ENCODE results near the gene SBK1. TPM values are rescaled to one million over a fixed set of nuclear protein-coding genes. Genes with fewer than 3 reads are reported as not detected.

Gene SBK1
- total RNA-seq, 1 experiment from 2014 or later = not detected

GRCh38 chr16:28304214-28304613 is 11.9 kb downstream of the SBK1 start:
- no peak for DNase-seq (ENCODE audit: low read depth in 1 of 2, low spot score in 2 of 2)
- Histone ChIP-seq H3K9me3 (replicated peaks) (no peaks in the 10 kb centered on the region; the same call in 1 of the 2 replicates), H3K27me3 (replicated peaks) (peaks cover 4% of the 10 kb centered on the region; the same call in 1 of the 2 replicates), H3K4me3 (no peak overlapping the region), H3K36me3 (no peaks in the 10 kb centered on the region), H3K27ac (no peak overlapping the region), H3K4me1 (replicated peaks) (no peaks in the 10 kb centered on the region)

- Histone ChIP-seq H3K27ac (no peak overlapping the region), H3K27me3 (replicated peaks) (peaks cover 8% of the 10 kb centered on the region; the same call in 1 of the 2 replicates), H3K9me3 (replicated peaks) (no peaks in the 10 kb centered on the region; the same call in 1 of the 2 replicates), H3K36me3 (no peaks in the 10 kb centered on the region), H3K4me3 (no peak overlapping the region), H3K4me1 (replicated peaks) (no peaks in the 10 kb centered on the region)
- DNase-seq (ENCODE audit: low read depth in 1 of 2, low spot score in 2 of 2) = no peak
Measured at GRCh38 chr16:28307936-28308335, 15.6 kb downstream of the SBK1 start.

DNA sequence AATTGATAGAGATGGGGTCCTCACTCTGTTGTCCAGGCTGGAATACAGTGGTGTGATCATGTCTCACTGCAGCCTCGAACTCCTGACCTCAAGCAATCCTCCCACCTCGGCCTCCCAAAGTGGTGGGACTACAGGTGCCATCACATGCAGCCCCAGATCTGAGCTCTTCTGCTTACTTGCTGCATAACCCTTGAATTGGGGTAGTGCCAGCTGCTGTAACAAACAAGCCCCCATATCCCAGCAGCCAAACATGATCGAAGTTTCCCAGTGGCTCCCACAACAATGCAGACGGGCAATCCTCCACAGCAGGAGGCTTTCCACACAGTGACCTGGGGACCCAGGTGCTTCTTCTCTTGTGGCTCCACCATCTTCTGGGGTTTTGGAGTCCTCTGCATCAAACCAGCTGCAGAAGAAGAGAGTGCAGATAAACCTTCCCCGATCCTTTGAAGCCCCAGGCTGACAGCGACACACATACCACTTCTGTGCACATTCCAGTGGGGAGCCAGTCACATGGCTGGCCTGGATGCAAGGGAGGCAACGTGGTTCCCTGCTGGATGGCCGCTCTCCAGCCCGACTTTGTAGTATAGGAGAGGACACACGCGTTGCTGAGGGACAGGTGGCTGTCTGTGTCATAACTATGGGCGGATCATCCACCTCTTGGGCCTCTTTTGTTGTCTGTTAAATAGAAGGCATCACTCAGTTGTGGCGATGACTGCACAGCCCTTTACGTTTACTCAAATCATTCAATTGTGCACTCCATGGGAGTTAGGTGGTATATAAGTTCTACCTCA is 16.7 kb downstream of the SBK1 start:
- Histone ChIP-seq H3K4me3 (no peak overlapping the region), H3K4me1 (replicated peaks) (no peaks in the 10 kb centered on the region), H3K27me3 (replicated peaks) (peaks cover 8% of the 10 kb centered on the region; the same call in 1 of the 2 replicates), H3K9me3 (replicated peaks) (no peaks in the 10 kb centered on the region; the same call in 1 of the 2 replicates), H3K36me3 (no peaks in the 10 kb centered on the region), H3K27ac (no peak overlapping the region)
- DNase-seq (ENCODE audit: low read depth in 1 of 2, low spot score in 2 of 2) = no peak

- Histone ChIP-seq H3K27me3 (replicated peaks) (peaks cover 8% of the 10 kb centered on the region; the same call in 1 of the 2 replicates), H3K4me1 (replicated peaks) (no peaks in the 10 kb centered on the region), H3K36me3 (no peaks in the 10 kb centered on the region), H3K4me3 (no peak overlapping the region), H3K27ac (no peak overlapping the region), H3K9me3 (replicated peaks) (no peaks in the 10 kb centered on the region)
- DNase-seq (ENCODE audit: low read depth in 1 of 2, low spot score in 2 of 2) = no peak
Measured at GRCh38 chr16:28309811-28310311, 17.5 kb downstream of the SBK1 start.

- no peak for DNase-seq (ENCODE audit: low read depth in 1 of 2, low spot score in 2 of 2)
- Histone ChIP-seq H3K4me3 (no peak overlapping the region), H3K27me3 (replicated peaks) (peaks cover 8% of the 10 kb centered on the region; the same call in 1 of the 2 replicates), H3K36me3 (no peaks in the 10 kb centered on the region), H3K27ac (no peak overlapping the region), H3K9me3 (replicated peaks) (no peaks in the 10 kb centered on the region), H3K4me1 (replicated peaks) (no peaks in the 10 kb centered on the region)
Measured at GRCh38 chr16:28310796-28311195, 18.5 kb downstream of the SBK1 start.

- H3K36me3 ChIP-seq = no peaks in the 10 kb centered on the region
- H3K4me3 ChIP-seq = no peak overlapping the region
- H3K4me1 ChIP-seq (replicated peaks) = no peaks in the 10 kb centered on the region
- peaks cover 8% of the 10 kb centered on the region; the same call in 1 of the 2 replicates for H3K27me3 ChIP-seq (replicated peaks)
- DNase-seq (ENCODE audit: low read depth in 1 of 2, low spot score in 2 of 2) = no peak
- H3K9me3 ChIP-seq (replicated peaks) = no peaks in the 10 kb centered on the region
- H3K27ac ChIP-seq = no peak overlapping the region
Measured at GRCh38 chr16:28311413-28311812, 19.1 kb downstream of the SBK1 start.

- H3K9me3 ChIP-seq (replicated peaks) = no peaks in the 10 kb centered on the region
- H3K36me3 ChIP-seq = no peaks in the 10 kb centered on the region
- peaks cover 8% of the 10 kb centered on the region; the same call in 1 of the 2 replicates for H3K27me3 ChIP-seq (replicated peaks)
- DNase-seq (ENCODE audit: low read depth in 1 of 2, low spot score in 2 of 2) = no peak
- H3K4me1 ChIP-seq (replicated peaks) = no peaks in the 10 kb centered on the region; the same call in 1 of the 2 replicates
- no peak overlapping the region for H3K4me3 ChIP-seq
- no peak overlapping the region for H3K27ac ChIP-seq
Measured at GRCh38 chr16:28311913-28312312, 19.6 kb downstream of the SBK1 start.

GRCh38 chr16:28312327-28312726 is 20.0 kb downstream of the SBK1 start:
- no peak overlapping the region for H3K27ac ChIP-seq
- H3K4me1 ChIP-seq (replicated peaks) = no peaks in the 10 kb centered on the region; the same call in 1 of the 2 replicates
- no peaks in the 10 kb centered on the region for H3K36me3 ChIP-seq
- H3K4me3 ChIP-seq = no peak overlapping the region
- DNase-seq (ENCODE audit: low read depth in 1 of 2, low spot score in 2 of 2) = no peak
- no peaks in the 10 kb centered on the region for H3K9me3 ChIP-seq (replicated peaks)
- H3K27me3 ChIP-seq (replicated peaks) = peaks cover 8% of the 10 kb centered on the region; the same call in 1 of the 2 replicates

GRCh38 chr16:28313587-28313986 is 21.3 kb downstream of the SBK1 start:
- Histone ChIP-seq H3K27me3 (replicated peaks) (0 out of 2 replicates have a peak, but pooled peaks cover 8% of the 10 kb centered on the region), H3K36me3 (no peaks in the 10 kb centered on the region), H3K27ac (no peak overlapping the region), H3K4me3 (no peak overlapping the region), H3K4me1 (replicated peaks) (no peaks in the 10 kb centered on the region; the same call in 1 of the 2 replicates), H3K9me3 (replicated peaks) (no peaks in the 10 kb centered on the region)
- no peak for DNase-seq (ENCODE audit: low read depth in 1 of 2, low spot score in 2 of 2)

- Histone ChIP-seq H3K27me3 (replicated peaks) (no peaks in the 10 kb centered on the region), H3K36me3 (no peaks in the 10 kb centered on the region), H3K27ac (no peak overlapping the region), H3K9me3 (replicated peaks) (no peaks in the 10 kb centered on the region), H3K4me3 (no peak overlapping the region), H3K4me1 (replicated peaks) (no peaks in the 10 kb centered on the region; the same call in 1 of the 2 replicates)
- DNase-seq (ENCODE audit: low read depth in 1 of 2, low spot score in 2 of 2) = no peak
Measured at GRCh38 chr16:28316054-28316453, 23.7 kb downstream of the SBK1 start.

- no peak overlapping the region for H3K27ac ChIP-seq
- no peak overlapping the region for H3K4me3 ChIP-seq
- H3K27me3 ChIP-seq (replicated peaks) = no peaks in the 10 kb centered on the region
- no peaks in the 10 kb centered on the region; the same call in 1 of the 2 replicates for H3K4me1 ChIP-seq (replicated peaks)
- no peaks in the 10 kb centered on the region for H3K36me3 ChIP-seq
- no peaks in the 10 kb centered on the region for H3K9me3 ChIP-seq (replicated peaks)
- peak; percentile 43 to 67 for DNase-seq (ENCODE audit: low read depth in 1 of 2, low spot score in 2 of 2)
Measured at GRCh38 chr16:28317040-28317880, 24.9 kb downstream of the SBK1 start.

DNA sequence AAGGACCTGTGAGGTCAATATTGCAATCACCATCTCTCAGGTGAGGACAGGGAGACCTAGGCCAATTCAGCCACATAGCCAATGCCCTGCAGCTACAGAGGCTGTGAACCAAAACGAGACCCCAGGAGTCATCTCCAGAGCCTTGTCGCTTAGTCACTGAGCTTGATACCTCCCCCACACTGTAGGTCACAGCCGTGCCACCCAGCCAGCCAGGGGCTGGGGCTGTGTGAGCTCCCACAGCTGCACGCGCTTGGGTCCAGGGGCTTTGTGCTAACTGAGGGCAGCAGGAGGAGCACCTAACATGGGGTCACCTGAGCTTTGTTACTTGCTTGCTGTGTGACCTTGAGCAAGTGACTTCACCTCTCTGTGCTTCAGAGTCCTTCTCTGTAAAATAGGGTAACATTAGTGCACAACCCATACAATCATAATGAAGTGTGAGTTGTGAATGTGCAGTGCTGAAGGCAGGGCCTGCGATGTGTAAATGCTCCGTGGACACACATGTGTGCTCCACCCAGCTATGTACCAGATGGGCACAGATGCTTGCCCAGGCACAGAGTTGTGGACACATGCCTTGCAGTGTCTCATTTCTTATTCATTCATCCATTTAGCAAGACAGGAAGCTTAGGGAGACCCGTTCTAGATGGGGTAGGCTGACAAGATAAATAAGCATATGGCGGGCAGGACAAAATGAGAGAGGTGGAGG is 25.9 kb downstream of the SBK1 start:
- Histone ChIP-seq H3K27ac (no peak overlapping the region), H3K36me3 (no peaks in the 10 kb centered on the region), H3K27me3 (replicated peaks) (no peaks in the 10 kb centered on the region), H3K4me1 (replicated peaks) (no peaks in the 10 kb centered on the region; the same call in 1 of the 2 replicates), H3K9me3 (replicated peaks) (no peaks in the 10 kb centered on the region), H3K4me3 (no peak overlapping the region)
- DNase-seq (ENCODE audit: low read depth in 1 of 2, low spot score in 2 of 2) = no peak

- Histone ChIP-seq H3K27me3 (replicated peaks) (no peaks in the 10 kb centered on the region), H3K9me3 (replicated peaks) (no peaks in the 10 kb centered on the region), H3K27ac (no peak overlapping the region), H3K36me3 (no peaks in the 10 kb centered on the region), H3K4me3 (no peak overlapping the region), H3K4me1 (replicated peaks) (no peaks in the 10 kb centered on the region; the same call in none of the 2 replicates)
- no peak for DNase-seq (ENCODE audit: low read depth in 1 of 2, low spot score in 2 of 2)
Measured at GRCh38 chr16:28319476-28320022, 27.2 kb downstream of the SBK1 start.

Measured in SJSA1 (cell line).